HG02610 (cell line): ENCODE measurements around the gene EXOC6B.

Experiments
- ATAC-seq: cut with Tn5 transposase; IDR thresholded peaks from one replicate; pipeline ENCODE4 v1.9.1; 2021; ENCODE audit warnings: mild to moderate bottlenecking, moderate library complexity; ENCODE audit not compliant: unreplicated experiment

EXOC6B gene

DNA sequence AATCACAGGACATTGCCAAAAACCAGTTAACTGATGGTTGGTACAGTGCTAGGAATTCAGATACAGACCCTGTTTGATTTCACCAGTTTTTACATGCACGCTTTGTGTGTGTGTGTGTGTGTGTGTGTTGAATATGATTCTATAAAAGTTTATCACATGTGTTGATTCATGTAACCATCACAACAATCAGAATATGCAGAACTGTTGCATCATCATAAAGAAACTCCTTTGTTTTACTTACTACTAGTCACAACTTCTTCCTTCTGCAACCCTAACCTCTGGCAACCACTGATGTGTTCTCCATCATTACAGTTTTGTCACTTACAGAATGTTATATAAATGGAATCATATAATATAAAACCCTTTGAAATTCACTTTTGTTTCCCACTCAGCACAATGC is 533.4 kb downstream of the EXOC6B start:
- ATAC-seq = no peak

DNA sequence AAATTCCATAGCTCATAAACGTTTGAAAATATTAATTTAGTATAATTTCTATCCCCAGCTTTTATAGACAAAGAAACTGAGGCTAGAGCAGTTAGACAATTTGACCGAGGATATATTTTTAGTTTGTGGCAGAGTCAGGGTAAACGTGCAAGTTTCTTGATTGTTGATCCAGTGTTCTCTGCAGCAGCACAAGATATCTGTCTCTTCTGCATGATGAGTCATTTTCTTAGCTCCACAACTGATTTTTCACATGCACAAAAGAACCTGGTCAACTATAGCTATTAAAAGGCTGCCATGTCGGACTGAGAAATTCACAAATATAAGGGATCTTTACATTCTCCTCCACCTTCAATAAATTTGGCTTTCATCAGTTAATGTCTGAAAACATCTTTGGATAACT is 534.8 kb downstream of the EXOC6B start:
- no peak for ATAC-seq

GRCh38 chr2:72289736-72290135 is 536.1 kb downstream of the EXOC6B start:
- ATAC-seq = no peak

- no peak for ATAC-seq
Observed at GRCh38 chr2:72289283-72289682, 536.5 kb downstream of the EXOC6B start.

GRCh38 chr2:72278046-72278445 is 547.8 kb downstream of the EXOC6B start:
- ATAC-seq = no peak

DNA sequence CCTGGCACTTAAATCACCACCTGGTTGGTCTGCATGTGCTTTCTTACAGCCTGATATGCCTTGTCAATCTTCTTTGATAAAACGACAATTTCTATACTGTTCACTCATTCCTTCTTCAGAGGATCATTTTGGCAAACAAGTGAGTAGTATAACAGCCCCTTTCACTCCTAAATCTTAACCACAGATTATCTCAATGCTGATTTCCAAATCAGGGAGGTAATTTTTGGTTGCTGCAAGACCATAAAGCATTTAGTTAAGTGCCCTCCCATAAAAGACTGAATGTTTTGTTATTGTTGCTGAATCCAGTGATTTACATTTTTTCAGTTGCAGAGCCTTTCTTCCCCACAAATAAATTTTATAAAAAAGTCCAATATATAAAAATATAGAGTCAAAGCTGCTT is 549.0 kb downstream of the EXOC6B start:
- ATAC-seq = no peak

DNA sequence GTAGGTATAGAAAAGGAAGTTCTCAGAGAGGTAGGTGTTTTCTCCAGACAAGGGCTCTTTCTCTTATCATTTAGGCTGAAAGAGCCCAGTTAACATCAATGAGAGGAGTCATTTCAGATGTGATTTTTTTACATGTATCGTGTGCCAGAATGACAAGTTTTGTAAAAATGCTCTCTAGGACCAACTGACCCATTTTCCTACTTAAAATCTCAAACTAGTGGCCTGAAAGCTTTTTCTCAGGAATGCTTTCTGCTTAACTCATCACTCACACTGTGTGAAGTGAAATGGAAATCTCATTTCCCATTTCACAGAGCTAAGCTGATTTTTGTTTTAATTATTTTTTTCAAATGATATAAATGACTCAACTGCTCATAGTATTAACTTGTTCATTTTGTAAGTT is 549.5 kb downstream of the EXOC6B start:
- no peak for ATAC-seq

DNA sequence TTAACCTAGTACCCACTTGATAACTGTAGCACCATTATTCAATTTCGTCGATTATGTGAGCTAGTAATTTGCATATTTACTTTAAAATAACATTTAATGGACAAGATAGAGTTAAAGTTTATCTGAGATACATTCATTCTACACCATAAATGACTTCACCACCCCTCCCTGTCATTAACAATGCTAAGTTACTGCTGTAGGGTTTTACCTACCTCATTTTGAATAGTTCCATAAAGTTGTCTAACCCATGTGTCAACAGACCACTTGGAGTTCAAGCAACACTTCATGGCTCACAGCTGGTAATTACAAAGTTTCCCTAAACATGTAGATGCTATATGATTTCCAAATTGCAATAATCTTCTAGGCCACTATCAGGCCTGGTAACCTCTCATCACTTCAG is 550.7 kb downstream of the EXOC6B start:
- no peak for ATAC-seq

- ATAC-seq = no peak
Observed at GRCh38 chr2:72274380-72274797, 551.4 kb downstream of the EXOC6B start.

- no peak for ATAC-seq
Observed at GRCh38 chr2:72273384-72273783, 552.4 kb downstream of the EXOC6B start.

DNA sequence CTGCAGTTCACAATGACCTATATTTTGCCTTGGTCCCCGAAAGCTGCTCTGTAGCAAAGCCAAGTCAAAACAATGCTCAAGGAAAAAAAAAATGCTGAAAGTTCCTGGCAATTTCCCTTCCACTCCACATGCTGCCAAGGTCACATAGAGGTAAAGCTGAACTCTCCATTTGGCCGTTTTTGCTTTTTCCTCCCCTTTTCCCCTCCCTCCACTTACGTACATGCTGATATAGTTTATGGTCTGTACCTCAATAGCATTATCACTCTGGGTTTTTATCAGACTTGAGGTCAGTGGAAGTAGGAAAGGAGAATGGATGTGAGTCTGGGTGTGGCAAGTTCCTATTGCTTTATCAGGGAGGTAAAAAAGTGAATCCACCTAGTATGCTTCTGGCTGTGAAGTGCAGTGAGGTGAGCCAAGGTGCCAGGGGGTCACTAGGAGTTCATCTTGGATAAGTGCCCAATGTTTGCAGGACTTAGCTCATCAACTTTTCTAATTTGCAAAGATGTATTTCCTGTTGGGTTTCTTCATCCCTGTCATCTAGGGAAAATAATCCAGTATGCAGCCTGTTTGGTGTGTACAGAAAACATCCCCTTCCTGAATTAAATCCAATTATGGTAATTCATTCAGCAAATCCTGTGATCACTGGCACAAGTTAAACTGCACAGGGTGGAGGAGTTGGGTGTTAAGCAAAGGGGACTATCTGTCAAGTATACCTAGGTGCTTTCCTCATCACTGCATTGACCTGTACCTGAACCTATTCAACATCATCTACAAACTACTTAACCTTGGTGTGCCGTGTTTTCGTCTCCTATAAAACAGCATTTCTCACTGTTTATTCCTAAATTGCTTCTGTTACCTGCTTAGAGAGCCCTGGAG is 553.8 kb downstream of the EXOC6B start:
- ATAC-seq = no peak

GRCh38 chr2:72271276-72271614 is 554.6 kb downstream of the EXOC6B start:
- ATAC-seq = no peak

DNA sequence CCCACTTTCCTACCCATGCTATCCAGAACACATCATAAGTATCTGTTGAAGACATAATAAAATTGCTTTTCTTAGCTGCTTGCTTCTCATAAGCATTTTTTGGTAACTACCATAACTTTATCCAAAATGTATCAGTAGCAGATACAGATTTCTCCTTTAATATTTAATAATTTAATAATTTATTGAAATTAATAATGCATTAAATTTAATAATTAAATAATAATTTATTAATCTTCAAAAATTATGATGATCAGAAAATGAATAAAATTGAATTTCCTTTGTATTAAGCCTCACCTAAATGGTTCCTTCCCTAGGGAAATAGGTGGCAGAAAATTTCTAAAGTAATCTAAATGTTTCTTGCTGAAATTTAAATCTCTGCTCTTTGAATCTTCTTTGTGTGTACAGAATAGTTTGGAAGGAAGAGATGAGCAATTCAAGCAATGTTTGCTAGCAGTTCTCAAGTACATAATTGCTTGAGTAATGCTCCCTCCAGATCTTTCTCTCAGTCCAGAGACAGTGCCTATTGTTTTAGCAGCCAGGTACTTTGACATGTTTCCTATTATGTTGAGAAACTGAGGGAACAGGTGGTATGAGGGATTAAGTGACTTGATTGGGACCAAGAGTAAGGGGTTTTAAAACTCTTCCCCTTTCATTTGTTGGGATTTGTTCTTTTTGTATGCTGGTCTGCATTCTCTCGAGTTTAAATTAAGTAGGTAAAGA is 555.1 kb downstream of the EXOC6B start:
- ATAC-seq = no peak

GRCh38 chr2:72263776-72264060 is 562.1 kb downstream of the EXOC6B start:
- no peak for ATAC-seq

GRCh38 chr2:72263043-72263775 is 562.6 kb downstream of the EXOC6B start:
- no peak for ATAC-seq

GRCh38 chr2:72261076-72261475 is 564.8 kb downstream of the EXOC6B start:
- no peak for ATAC-seq

DNA sequence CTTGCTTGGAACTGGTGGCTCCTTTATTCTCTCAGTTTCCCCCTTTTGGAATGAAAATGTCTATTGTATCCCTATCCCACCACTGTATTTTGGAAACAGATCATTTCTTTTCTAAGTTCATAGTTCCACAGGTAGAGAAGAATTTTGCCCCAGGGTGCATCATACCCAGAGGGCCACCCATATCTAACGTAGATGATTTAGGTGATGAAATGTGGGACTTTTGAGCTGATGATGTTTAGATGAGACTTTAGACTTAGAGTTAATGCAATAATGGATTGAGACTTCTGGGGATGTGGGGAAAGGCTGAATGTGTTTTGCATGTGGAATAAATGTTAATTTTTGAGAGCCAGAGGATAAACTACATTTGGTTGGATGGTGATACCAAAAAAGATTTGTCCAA is 570.3 kb downstream of the EXOC6B start:
- no peak for ATAC-seq

DNA sequence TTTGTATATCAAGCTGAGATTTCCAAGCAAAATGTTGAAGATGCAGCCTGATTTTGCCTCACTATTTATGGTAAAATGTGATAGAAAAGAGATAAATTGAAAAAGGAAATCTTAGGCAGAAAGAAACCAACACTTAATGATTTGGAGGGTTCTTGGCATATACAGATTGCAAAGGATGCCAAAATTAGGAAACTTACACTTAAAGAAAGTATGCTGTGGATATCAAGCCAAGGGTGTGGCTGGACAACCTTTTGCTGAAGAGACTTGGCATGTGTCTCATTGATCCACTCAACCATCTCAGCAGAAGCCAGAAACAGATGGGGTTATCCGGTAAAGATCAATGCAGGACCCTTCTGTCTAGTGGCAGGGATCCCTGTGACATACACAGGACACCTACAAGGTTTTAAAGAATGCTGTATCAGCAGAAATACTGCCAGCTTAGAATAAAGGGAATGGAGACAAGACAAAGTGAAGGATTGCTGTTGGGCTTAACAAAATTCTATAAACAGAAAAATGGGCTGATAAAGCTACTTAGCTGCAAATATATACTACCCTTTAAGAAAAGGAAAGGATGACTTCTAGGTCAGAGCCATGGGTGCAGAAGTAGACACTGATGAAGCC is 570.9 kb downstream of the EXOC6B start:
- ATAC-seq = no peak

DNA sequence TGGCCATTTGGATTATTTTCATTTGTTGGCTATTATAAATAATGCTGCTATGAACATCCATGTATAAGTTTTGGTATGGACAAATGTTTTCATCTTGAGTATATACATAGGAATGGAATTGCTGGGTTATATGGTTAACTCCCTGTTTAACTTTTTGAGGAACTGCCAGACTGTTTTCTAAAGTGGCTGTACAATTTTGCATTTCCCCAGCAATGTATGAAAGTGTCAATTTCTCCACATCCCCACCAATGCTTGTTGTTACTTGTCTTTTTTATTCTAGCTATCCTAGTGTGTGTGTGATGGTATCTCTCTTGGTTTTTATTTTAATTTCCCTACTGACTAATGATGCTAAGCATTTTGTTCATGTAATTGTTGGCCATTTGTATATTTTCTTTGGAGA is 587.5 kb downstream of the EXOC6B start:
- ATAC-seq = no peak

DNA sequence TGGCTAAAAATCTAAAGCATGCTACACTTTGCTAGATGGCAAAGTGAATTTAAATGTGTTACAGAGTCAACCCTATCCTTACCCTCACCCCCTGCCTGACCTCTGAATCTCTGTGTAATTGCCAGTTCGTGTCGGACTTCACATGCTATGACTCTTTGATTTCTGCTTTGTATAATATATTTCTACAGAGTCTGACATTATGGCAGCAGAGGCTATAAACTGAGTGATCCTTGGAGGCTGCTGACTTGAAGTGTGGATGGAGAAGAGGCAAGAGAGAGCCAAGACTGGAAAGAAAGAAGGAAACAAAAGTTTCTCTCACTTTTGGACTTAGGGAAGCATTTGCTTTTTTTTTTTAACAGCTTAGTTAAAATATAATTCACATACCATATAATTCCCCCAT is 588.3 kb downstream of the EXOC6B start:
- ATAC-seq = no peak

- no peak for ATAC-seq
Observed at GRCh38 chr2:72236445-72237067, 589.3 kb downstream of the EXOC6B start.
